Esophagus squamous epithelium (tissue), 5 donors: ENCODE results near the gene TTC28. TPM values are rescaled to one million over a fixed set of nuclear protein-coding genes. Genes with fewer than 3 reads are reported as not detected.
"Not testable (repeated sequence)": the region's sequence is repeated elsewhere in the genome, so short reads cannot be mapped to it uniquely, and the experiment has no call there.

Experiments
- DNase-seq: peaks from one replicate; lab custom pipeline; 2025; lab: John Stamatoyannopoulos, UW
- H3K27ac ChIP-seq, 4 donors: fragments of 200-600 bp; sonication (generic); one replicate each; pipeline ENCODE4 v1.5.1; 2016 to 2019; ENCODE audit warnings: mild to moderate bottlenecking in 1 of 4
- H3K27me3 ChIP-seq, 4 donors: fragments of 200-600 bp; sonication (generic); 1 replicate in 3 of 4; 2 replicates in 1 of 4; pipeline versions ENCODE4 v1.5.1 to v1.6.0; 2017 to 2021; ENCODE audit warnings: antibody characterized with exemption in 1 of 4
- H3K36me3 ChIP-seq, 3 donors: fragments of 200-600 bp; sonication (generic); one replicate each; pipeline ENCODE4 v1.5.1; 2016 to 2019
- H3K4me1 ChIP-seq, 3 donors: fragments of 200-600 bp; sonication (generic); one replicate each; pipeline ENCODE4 v1.5.1; 2017 to 2019
- H3K4me3 ChIP-seq, 4 donors: fragments of 200-600 bp; sonication (generic); 1 replicate in 3 of 4; 2 replicates in 1 of 4; pipeline ENCODE4 v1.5.1; 2016 to 2019; ENCODE audit warnings: mild to moderate bottlenecking in 2 of 4, moderate library complexity in 1 of 4
- H3K9me3 ChIP-seq, 3 donors: fragments of 200-600 bp; sonication (generic); one replicate each; pipeline ENCODE4 v1.5.1; 2016 to 2019
- CTCF ChIP-seq, 6 experiments: fragments of 450-650 bp in 4 of 6; fragments of 200-600 bp in 2 of 6; sonication (generic) in 2 of 6; IDR thresholded peaks; one replicate each; pipeline ENCODE4 v1.5.1; 2016 to 2019; ENCODE audit warnings: antibody characterized with exemption in 6 of 6, mild to moderate bottlenecking in 4 of 6, moderate library complexity in 4 of 6
- POLR2A ChIP-seq, 4 donors: fragments of 450-650 bp; IDR thresholded peaks; one replicate each; pipeline ENCODE4 v1.6.1; 2017; ENCODE audit warnings: antibody characterized with exemption in 4 of 4, mild to moderate bottlenecking in 4 of 4, moderate library complexity in 3 of 4
- WGBS, 2 donors: methylation state at CpG; one replicate each; pipeline ENCODE4 v1.1.5; 2018; 5-methylcytosine and 5-hydroxymethylcytosine counted together
- intact Hi-C: fragments of 100-400 bp; cut with DNase I; formaldehyde crosslinking; loops from one replicate; pipeline ENCODE4 v1.15.0; 2022
- total RNA-seq, 4 donors: library from RNA; depleted of rRNA; stranded (reverse); fragments of >200 nt; gene quantifications; one replicate each; pipeline ENCODE4 v1.1.0, GENCODE V29; 2016
- donor health status: DM: yes; HTN: yes; CAD: no.

The TTC28 gene
- total RNA-seq, 4 donors from 2014 or later = 6.0 to 21.4 (median 7.7) TPM

GRCh38 chr22:28375761-28376534 is 303.7 kb downstream of the TTC28 start:
- Histone ChIP-seq H3K27ac (no peak overlapping the region), H3K36me3 (no peaks in the 10 kb centered on the region), H3K4me1 (peaks cover 9 to 43% (median 13%) of the 10 kb centered on the region in 3 donors), H3K4me3 (no peak overlapping the region), H3K9me3 (no peaks in the 10 kb centered on the region), H3K27me3 (peaks cover 0 to 57% (median 0%) of the 10 kb centered on the region in 4 donors)
- DNase-seq = no peak
- no peak for TF ChIP-seq CTCF (IDR thresholded peaks at IDR 0.05)
- TF ChIP-seq POLR2A (IDR thresholded peaks at IDR 0.05) = no peak
- intact Hi-C loops = no loop called here

GRCh38 chr22:28373831-28374230 is 305.8 kb downstream of the TTC28 start:
- 40 to 54% methylated on average over 2 of the region's 2 CpGs for WGBS, 2 donors
- intact Hi-C loops = no loop called here
- H3K4me1 ChIP-seq = peaks cover 9 to 54% (median 13%) of the 10 kb centered on the region in 3 donors
- DNase-seq = no peak
- TF ChIP-seq POLR2A (IDR thresholded peaks at IDR 0.05) (no peak), CTCF (IDR thresholded peaks at IDR 0.05) (no peak)
- no peak overlapping the region for H3K4me3 ChIP-seq
- H3K27me3 ChIP-seq = peaks cover 0 to 49% (median 0%) of the 10 kb centered on the region in 4 donors
- H3K27ac ChIP-seq = no peak overlapping the region
- H3K36me3 ChIP-seq = no peaks in the 10 kb centered on the region
- H3K9me3 ChIP-seq = no peaks in the 10 kb centered on the region

- Histone ChIP-seq H3K36me3 (no peaks in the 10 kb centered on the region), H3K9me3 (no peaks in the 10 kb centered on the region), H3K27me3 (peaks cover 0 to 28% (median 0%) of the 10 kb centered on the region in 4 donors), H3K27ac (no peak overlapping the region), H3K4me1 (peaks cover 0 to 34% (median 0%) of the 10 kb centered on the region in 3 donors), H3K4me3 (no peak overlapping the region)
- no peak for DNase-seq
- WGBS, 2 donors = 81 to 86% methylated on average over 2 of the region's 2 CpGs
- TF ChIP-seq CTCF (IDR thresholded peaks at IDR 0.05) (no peak), POLR2A (IDR thresholded peaks at IDR 0.05) (no peak)
- intact Hi-C loops = no loop called here
Measured at GRCh38 chr22:28369854-28370253, 309.8 kb downstream of the TTC28 start.

GRCh38 chr22:28366856-28367255 is 312.8 kb downstream of the TTC28 start:
- Histone ChIP-seq H3K4me1 (peaks cover 0 to 20% (median 0%) of the 10 kb centered on the region in 3 donors), H3K9me3 (peaks cover 0 to 14% (median 13%) of the 10 kb centered on the region in 3 donors), H3K36me3 (peaks cover 0 to 5% (median 0%) of the 10 kb centered on the region in 3 donors), H3K27ac (no peak overlapping the region), H3K27me3 (peaks cover 0 to under 1% (median 0%) of the 10 kb centered on the region in 4 donors), H3K4me3 (no peak overlapping the region)
- WGBS, 2 donors = 90 to 100% methylated on average over 1 of the region's 1 CpG
- intact Hi-C loops = no loop called here
- no peak for DNase-seq
- TF ChIP-seq CTCF (IDR thresholded peaks at IDR 0.05) (no peak), POLR2A (IDR thresholded peaks at IDR 0.05) (no peak)

GRCh38 chr22:28365371-28365770 is 314.3 kb downstream of the TTC28 start:
- H3K27ac ChIP-seq = no peak overlapping the region
- intact Hi-C loops = no loop called here
- H3K27me3 ChIP-seq = no peaks in the 10 kb centered on the region
- no peak for TF ChIP-seq POLR2A (IDR thresholded peaks at IDR 0.05)
- no peak for TF ChIP-seq CTCF (IDR thresholded peaks at IDR 0.05)
- H3K9me3 ChIP-seq = peaks cover 0 to 14% (median 13%) of the 10 kb centered on the region in 3 donors
- peaks cover 0 to 5% (median 0%) of the 10 kb centered on the region in 3 donors for H3K36me3 ChIP-seq
- peaks cover 0 to 11% (median 0%) of the 10 kb centered on the region in 3 donors for H3K4me1 ChIP-seq
- DNase-seq = no peak
- WGBS, 2 donors = 71 to 81% methylated on average over 1 of the region's 1 CpG
- no peak overlapping the region for H3K4me3 ChIP-seq

GRCh38 chr22:28364105-28364504 is 315.5 kb downstream of the TTC28 start:
- H3K4me3 ChIP-seq, H3K4me1 ChIP-seq, H3K27me3 ChIP-seq, H3K27ac ChIP-seq, intact Hi-C loops, H3K36me3 ChIP-seq, DNase-seq: not testable (repeated sequence)
- WGBS, 2 donors = 87 to 92% methylated on average over 3 of the region's 3 CpGs
- H3K9me3 ChIP-seq = peaks cover 0 to 14% (median 13%) of the 10 kb centered on the region in 3 donors
